SK-N-SH (cell line): ENCODE data around the gene ZMIZ1. TPM values are rescaled to one million over a fixed set of nuclear protein-coding genes. Genes with fewer than 3 reads are reported as not detected.

Source experiments
- CTCF ChIA-PET: fragments of 300-600, 350-600 bp; formaldehyde crosslinking; extraction: SDS; loops from one replicate; lab custom pipeline; 2021; lab: Yijun Ruan, JAX
- POLR2A ChIA-PET: fragments of 350-600 bp; sonication (Branson Sonifier 250); formaldehyde crosslinking; extraction: SDS; loops from one replicate; lab custom pipeline; 2020; ENCODE audit warnings: antibody characterized with exemption, inconsistent platforms; lab: Yijun Ruan, JAX
- DNase-seq: peaks from one replicate; pipeline ENCODE4 v3.0.0; 2012
- H2AFZ ChIP-seq: fragments of 200-600 bp; sonication (generic); 2 replicates; pipeline ENCODE4 v1.8.1; 2016; ENCODE audit warnings: antibody characterized with exemption, mild to moderate bottlenecking, low read depth
- H3F3A ChIP-seq: fragments of 200-600 bp; sonication (generic); replicated peaks from 2 replicates; pipeline ENCODE3; 2016; ENCODE audit warnings: antibody characterized with exemption, mild to moderate bottlenecking; ENCODE audit not compliant: insufficient read depth
- H3K27ac ChIP-seq, 2 experiments: fragments of 200-500 bp in 1 of 2; fragments of 200-600 bp in 1 of 2; sonication (Bioruptor generic) in 1 of 2; sonication (generic), shearing (Covaris generic) in 1 of 2; 2 replicates each; pipeline versions ENCODE4 v1.5.1 to v1.6.1; 2014 to 2016; ENCODE audit warnings: low read depth in 2 of 2, inconsistent platforms in 1 of 2, low read length in 1 of 2, mild to moderate bottlenecking in 1 of 2, mixed read lengths in 1 of 2
- H3K27me3 ChIP-seq: fragments of 200-600 bp; sonication (generic), shearing (Covaris generic); 2 replicates; pipeline ENCODE4 v1.6.1; 2016; ENCODE audit warnings: mixed run types; ENCODE audit not compliant: insufficient read depth
- H3K36me3 ChIP-seq, 2 experiments: fragments of 200-500 bp in 1 of 2; fragments of 200-600 bp in 1 of 2; sonication (Bioruptor generic) in 1 of 2; sonication (generic) in 1 of 2; replicated peaks in 1 of 2; 2 replicates each; pipeline versions ENCODE3 to v1.5.1; 2014 to 2016; ENCODE audit warnings: low read length in 1 of 2, mild to moderate bottlenecking in 1 of 2; ENCODE audit not compliant: insufficient read depth in 2 of 2, control insufficient read depth in 1 of 2
- H3K4me1 ChIP-seq, 2 experiments: fragments of 200-500 bp in 1 of 2; fragments of 200-600 bp in 1 of 2; sonication (Bioruptor generic) in 1 of 2; sonication (generic), shearing (Covaris generic) in 1 of 2; 2 replicates each; pipeline versions ENCODE4 v1.5.1 to v1.6.1; 2014 to 2016; ENCODE audit warnings: low read depth in 1 of 2, low read length in 1 of 2, mixed run types in 1 of 2; ENCODE audit not compliant: insufficient read depth in 2 of 2, control insufficient read depth in 1 of 2
- H3K4me2 ChIP-seq: fragments of 200-600 bp; sonication (generic), shearing (Covaris generic); 2 replicates; pipeline ENCODE4 v1.6.1; 2017; ENCODE audit warnings: mixed run types
- H3K4me3 ChIP-seq, 2 experiments: fragments of 200-500 bp in 1 of 2; fragments of 200-600 bp in 1 of 2; sonication (Bioruptor generic) in 1 of 2; sonication (generic), shearing (Covaris generic) in 1 of 2; 2 replicates each; pipeline versions ENCODE4 v1.5.1 to v1.8.1; 2014 to 2016; ENCODE audit warnings: low read depth in 2 of 2, inconsistent platforms in 1 of 2, low read length in 1 of 2, mild to moderate bottlenecking in 1 of 2, mixed read lengths in 1 of 2, moderate library complexity in 1 of 2
- H3K79me2 ChIP-seq: fragments of 200-600 bp; sonication (generic); 2 replicates; pipeline ENCODE4 v1.8.1; 2017; ENCODE audit warnings: mild to moderate bottlenecking; ENCODE audit not compliant: insufficient read depth
- H3K9ac ChIP-seq: fragments of 200-600 bp; sonication (generic); 2 replicates; pipeline ENCODE4 v1.6.1; 2017; ENCODE audit warnings: mixed run types
- H3K9me2 ChIP-seq: fragments of 200-600 bp; sonication (generic); 2 replicates; pipeline ENCODE4 v1.6.1; 2017; ENCODE audit warnings: mixed run types
- H3K9me3 ChIP-seq: fragments of 200-600 bp; sonication (generic); 2 replicates; pipeline ENCODE4 v1.6.1; 2017; ENCODE audit warnings: mixed run types, mild to moderate bottlenecking, moderate library complexity
- H4K20me1 ChIP-seq: fragments of 200-600 bp; sonication (generic); 2 replicates; pipeline ENCODE4 v1.6.1; 2017; ENCODE audit warnings: mild to moderate bottlenecking, mixed run types; ENCODE audit not compliant: insufficient read depth
- EP300 ChIP-seq, 2 experiments: IDR thresholded peaks; 2 replicates each; pipeline versions ENCODE4 v1.4.0 to v1.6.1; 2012; ENCODE audit warnings: borderline replicate concordance in 1 of 2, low read depth in 1 of 2, low read length in 1 of 2
- EZH2phosphoT487 ChIP-seq: fragments of 200-600 bp; sonication (generic); IDR thresholded peaks from 2 replicates; pipeline ENCODE4 v1.6.1; 2017; ENCODE audit warnings: low read depth, mixed run types, mild to moderate bottlenecking, antibody characterized with exemption, moderate library complexity, borderline replicate concordance
- JUND ChIP-seq: IDR thresholded peaks from 2 replicates; pipeline ENCODE4 v1.4.0; 2012
- MXI1 ChIP-seq: IDR thresholded peaks from 2 replicates; pipeline ENCODE4 v1.6.1; 2012; ENCODE audit warnings: mild to moderate bottlenecking, low read depth, low read length, improper control_type of control experiment
- NFIC ChIP-seq: IDR thresholded peaks from 2 replicates; pipeline ENCODE4 v1.4.0; 2012; ENCODE audit warnings: borderline replicate concordance
- NRF1 ChIP-seq: IDR thresholded peaks from 2 replicates; pipeline ENCODE4 v1.6.1; 2012; ENCODE audit warnings: low read depth, mild to moderate bottlenecking, low read length
- RXRA ChIP-seq: IDR thresholded peaks from 2 replicates; pipeline ENCODE4 v1.4.0; 2012; ENCODE audit warnings: low read depth, mild to moderate bottlenecking, borderline replicate concordance
- TAF1 ChIP-seq: IDR thresholded peaks from 2 replicates; pipeline ENCODE4 v1.6.1; 2012; ENCODE audit warnings: low read depth, mild to moderate bottlenecking, low read length, moderate library complexity, borderline replicate concordance
- TCF12 ChIP-seq: IDR thresholded peaks from 2 replicates; pipeline ENCODE4 v1.4.0; 2012
- ZBTB33 ChIP-seq: IDR thresholded peaks from 2 replicates; pipeline ENCODE4 v1.4.0; 2012; ENCODE audit warnings: low read depth, borderline replicate concordance
- WGBS: methylation state at CpG from one replicate; pipeline ENCODE4 v1.1.6; 2017; ENCODE audit warnings: low lambda C conversion rate; 5-methylcytosine and 5-hydroxymethylcytosine counted together
- polyA plus RNA-seq, 3 experiments: library from polyadenylated mRNA; depleted of rRNA; stranded (reverse); fragments of >200 nt; gene quantifications; 2 replicates each; pipeline ENCODE4 v1.2.3, GENCODE V29; 2012
- TF ChIP-seq, protein P1 (sequence below): fragments of 150-350 bp; IDR thresholded peaks from 2 replicates; pipeline ENCODE4 v1.6.1; 2017; ENCODE audit warnings: antibody characterized with exemption, low read length, low read depth, borderline replicate concordance

Gene ZMIZ1
- polyA plus RNA-seq, 1 of the 3 experiments (the other 2 are of a cell fraction), result 23.5 TPM

GRCh38 chr10:79052291-79053080, 16.3 kb upstream of the ZMIZ1 start (continued):
- TF ChIP-seq TCF12, result no peak
- TF ChIP-seq EZH2phosphoT487, result no peak
- TF ChIP-seq MXI1, result no peak
- TF ChIP-seq, all 33 proteins: peak for 3

GRCh38 chr10:79053081-79053434, 15.7 kb upstream of the ZMIZ1 start:
- Histone ChIP-seq H3K79me2 (no peaks in the 10 kb centered on the region), H3K27me3 (no peaks in the 10 kb centered on the region), H3K9ac (no peak overlapping the region), H3K4me1 (peaks cover 13 to 53% of the 10 kb centered on the region in 2 experiments; a peak in 2 of 4 replicates), H3K9me2 (no peaks in the 10 kb centered on the region), H3K4me2 (no peak overlapping the region), H4K20me1 (no peaks in the 10 kb centered on the region), H2AFZ (no peak overlapping the region), H3K4me3 (no peak overlapping the region), H3K36me3 (no peaks in the 10 kb centered on the region), H3K9me3 (no peaks in the 10 kb centered on the region), H3F3A (no peaks in the 10 kb centered on the region), H3K27ac (no peak overlapping the region)
- TF ChIP-seq TAF1 (no peak), RXRA (no peak), NFIC (no peak), ZBTB33 (no peak), NRF1 (no peak), EP300 (IDR thresholded peaks at IDR 0.05; ENCODE audit: borderline replicate concordance in 1 of 2, low read depth in 1 of 2, low read length in 1 of 2) (no peak), JUND (no peak), MXI1 (no peak)
- TF ChIP-seq, protein P1, sequence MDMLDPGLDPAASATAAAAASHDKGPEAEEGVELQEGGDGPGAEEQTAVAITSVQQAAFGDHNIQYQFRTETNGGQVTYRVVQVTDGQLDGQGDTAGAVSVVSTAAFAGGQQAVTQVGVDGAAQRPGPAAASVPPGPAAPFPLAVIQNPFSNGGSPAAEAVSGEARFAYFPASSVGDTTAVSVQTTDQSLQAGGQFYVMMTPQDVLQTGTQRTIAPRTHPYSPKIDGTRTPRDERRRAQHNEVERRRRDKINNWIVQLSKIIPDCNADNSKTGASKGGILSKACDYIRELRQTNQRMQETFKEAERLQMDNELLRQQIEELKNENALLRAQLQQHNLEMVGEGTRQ, result no peak
- CTCF ChIA-PET, result interaction anchor here (1.3 to 2.7 kb wide), 2 partner anchors 11 to 142 kb away, joined by 5 to 12 read pairs; no protein-coding TSS in a partner anchor
- whole genome bisulfite sequencing, result 96% methylated on average over 4 of the region's 4 CpGs
- POLR2A ChIA-PET, result no interaction called here
- no peak for DNase-seq
